Brain microvascular endothelial cell (primary cell): ENCODE data around the gene HDAC7.

Source experiments
- DNase-seq: peaks from one replicate; pipeline ENCODE4 v3.0.0-alpha.2; 2020
- H3K27ac ChIP-seq: fragments of 250-450 bp; sonication (Bioruptor Pico); 2 replicates; pipeline ENCODE4 v1.5.1; 2020; ENCODE audit warnings: mild to moderate bottlenecking, moderate library complexity
- H3K27me3 ChIP-seq: fragments of 250-450 bp; sonication (Bioruptor Pico); replicated peaks from 2 replicates; pipeline ENCODE4 v1.5.1; 2020; ENCODE audit warnings: mild to moderate bottlenecking
- H3K36me3 ChIP-seq: fragments of 250-450 bp; sonication (Bioruptor Pico); replicated peaks from 2 replicates; pipeline ENCODE4 v1.5.1; 2020; ENCODE audit warnings: mild to moderate bottlenecking
- H3K4me3 ChIP-seq: 2 replicates; pipeline ENCODE4 v1.5.1; 2011; ENCODE audit warnings: low read depth, mild to moderate bottlenecking, control low read depth, low read length, moderate library complexity
- CTCF ChIP-seq: IDR thresholded peaks from 2 replicates; pipeline ENCODE4 v1.5.1; 2011; ENCODE audit warnings: low read depth, mild to moderate bottlenecking, moderate library complexity, low read length, control low read depth, inconsistent platforms; ENCODE audit errors: missing control alignments
- in situ Hi-C: cut with HindIII; loops from 2 replicates; pipeline ENCODE4 v1.10.0; 2017; ENCODE audit warnings: low sequenced_read_pairs, low pct_ligation_motif_present

Gene HDAC7

GRCh38 chr12:47740606-47741339, 78.9 kb downstream of the HDAC7 start:
- DNase-seq = no peak
- no peak for TF ChIP-seq CTCF
- in situ Hi-C loops = no loop called here
- Histone ChIP-seq H3K27me3 (peaks cover 7% of the 10 kb centered on the region), H3K27ac (no peak overlapping the region), H3K4me3 (no peak overlapping the region), H3K36me3 (no peaks in the 10 kb centered on the region)

DNA sequence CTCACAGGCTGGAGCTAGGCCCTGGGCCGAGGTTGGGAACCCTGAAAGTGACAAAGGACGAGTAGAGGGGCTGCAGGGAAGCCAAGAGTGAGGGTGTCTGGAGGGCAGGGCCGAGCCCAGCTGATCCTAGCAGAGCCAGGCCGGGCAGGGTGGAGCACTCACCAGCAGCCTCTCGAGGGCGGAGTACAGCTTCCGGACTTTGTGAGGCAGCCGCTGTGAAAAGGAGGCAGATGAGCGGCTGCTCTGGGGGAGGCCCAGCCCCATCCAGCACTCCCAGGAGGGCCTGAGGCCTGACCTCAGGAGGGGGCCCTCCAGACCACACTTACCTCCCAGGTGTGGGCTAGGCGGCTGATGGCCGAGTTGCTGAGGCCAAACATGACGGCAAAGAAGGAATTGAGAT, 79.7 kb downstream of the HDAC7 start:
- in situ Hi-C loops = no loop called here
- no peaks in the 10 kb centered on the region for H3K36me3 ChIP-seq
- DNase-seq = no peak
- no peaks in the 10 kb centered on the region for H3K27me3 ChIP-seq
- no peak overlapping the region for H3K27ac ChIP-seq
- no peak overlapping the region for H3K4me3 ChIP-seq
- TF ChIP-seq CTCF = no peak

GRCh38 chr12:47739297-47739696, 80.4 kb downstream of the HDAC7 start:
- in situ Hi-C loops = no loop called here
- no peak for TF ChIP-seq CTCF
- no peak for DNase-seq
- Histone ChIP-seq H3K27me3 (no peaks in the 10 kb centered on the region), H3K36me3 (no peaks in the 10 kb centered on the region), H3K4me3 (no peak overlapping the region), H3K27ac (no peak overlapping the region)

GRCh38 chr12:47737936-47738594, 81.6 kb downstream of the HDAC7 start:
- Histone ChIP-seq H3K27ac (no peak overlapping the region), H3K27me3 (no peaks in the 10 kb centered on the region)
- TF ChIP-seq CTCF = no peak

DNA sequence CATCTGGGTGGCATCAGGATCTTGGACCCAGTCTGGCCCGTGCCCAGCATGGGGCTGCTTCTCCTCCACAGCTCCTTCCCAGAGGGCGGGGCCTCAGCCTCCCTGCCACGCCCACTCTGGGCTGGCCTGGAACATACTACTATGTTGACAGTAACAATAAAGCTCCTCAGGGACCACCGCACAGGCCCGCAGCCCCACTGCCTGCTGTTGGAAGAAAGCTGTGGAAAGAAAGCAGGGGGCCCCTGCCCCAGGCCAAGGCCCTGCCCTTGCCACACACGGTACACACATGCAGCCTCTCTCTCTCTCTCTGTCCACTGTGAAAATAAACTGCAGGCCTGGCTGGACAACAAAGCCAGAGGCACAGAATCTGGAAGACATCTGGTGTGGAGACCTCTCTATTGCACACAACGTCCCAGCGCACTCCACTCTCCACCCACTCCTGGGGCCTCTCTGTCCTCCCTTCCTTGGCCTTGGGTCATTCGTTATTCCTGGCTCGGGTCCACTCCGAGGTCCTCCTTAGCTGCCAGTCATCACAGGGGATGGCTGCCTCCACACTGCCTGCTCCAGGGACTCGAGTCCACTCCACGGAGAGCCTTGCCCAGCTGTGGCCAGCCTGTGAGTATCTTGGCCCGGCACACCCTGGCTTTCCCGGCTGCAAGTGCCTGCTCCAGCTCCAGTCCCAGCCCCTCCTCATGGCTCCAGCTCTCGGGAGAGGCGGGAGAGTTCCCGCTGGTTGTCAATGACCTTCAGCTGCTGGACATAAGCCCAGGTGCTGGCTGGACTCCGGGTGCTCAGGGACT, 82.6 kb downstream of the HDAC7 start:
- in situ Hi-C loops = no loop called here
- Histone ChIP-seq H3K36me3 (no peaks in the 10 kb centered on the region), H3K27ac (no peak overlapping the region), H3K4me3 (no peak overlapping the region), H3K27me3 (no peaks in the 10 kb centered on the region)
- TF ChIP-seq CTCF = no peak
- no peak for DNase-seq

More at GRCh38 chr12:47737936-47738594, 81.6 kb downstream of the HDAC7 start:
- DNase-seq = no peak
- in situ Hi-C loops = no loop called here
- Histone ChIP-seq H3K4me3 (no peak overlapping the region), H3K36me3 (no peaks in the 10 kb centered on the region)
